Measurements from ENCODE around the gene LRTM2.

LRTM2 gene

GRCh38 chr12:1880876-1881275 lies 60.5 kb downstream of the LRTM2 start:
- Histone ChIP-seq H3K9me3 (no peaks in the 10 kb centered on the region), H3K27ac (no peak overlapping the region), H3K4me3 (ENCODE audit: low read depth in 1 of 2, low read length in 1 of 2) (no peak overlapping the region), H3K27me3 (peaks cover 4% of the 10 kb centered on the region), H3K36me3 (no peaks in the 10 kb centered on the region), H3K4me1 (ENCODE audit: control insufficient read depth in 1 of 2, insufficient read depth in 1 of 2, low read depth in 1 of 2, low read length in 1 of 2) (no peaks in the 10 kb centered on the region)
- TF ChIP-seq, protein P1, sequence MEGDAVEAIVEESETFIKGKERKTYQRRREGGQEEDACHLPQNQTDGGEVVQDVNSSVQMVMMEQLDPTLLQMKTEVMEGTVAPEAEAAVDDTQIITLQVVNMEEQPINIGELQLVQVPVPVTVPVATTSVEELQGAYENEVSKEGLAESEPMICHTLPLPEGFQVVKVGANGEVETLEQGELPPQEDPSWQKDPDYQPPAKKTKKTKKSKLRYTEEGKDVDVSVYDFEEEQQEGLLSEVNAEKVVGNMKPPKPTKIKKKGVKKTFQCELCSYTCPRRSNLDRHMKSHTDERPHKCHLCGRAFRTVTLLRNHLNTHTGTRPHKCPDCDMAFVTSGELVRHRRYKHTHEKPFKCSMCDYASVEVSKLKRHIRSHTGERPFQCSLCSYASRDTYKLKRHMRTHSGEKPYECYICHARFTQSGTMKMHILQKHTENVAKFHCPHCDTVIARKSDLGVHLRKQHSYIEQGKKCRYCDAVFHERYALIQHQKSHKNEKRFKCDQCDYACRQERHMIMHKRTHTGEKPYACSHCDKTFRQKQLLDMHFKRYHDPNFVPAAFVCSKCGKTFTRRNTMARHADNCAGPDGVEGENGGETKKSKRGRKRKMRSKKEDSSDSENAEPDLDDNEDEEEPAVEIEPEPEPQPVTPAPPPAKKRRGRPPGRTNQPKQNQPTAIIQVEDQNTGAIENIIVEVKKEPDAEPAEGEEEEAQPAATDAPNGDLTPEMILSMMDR (IDR thresholded peaks at IDR 0.05) = no peak

GRCh38 chr12:1881301-1881700 lies 60.9 kb downstream of the LRTM2 start:
- Histone ChIP-seq H3K36me3 (no peaks in the 10 kb centered on the region), H3K9me3 (no peaks in the 10 kb centered on the region), H3K27ac (no peak overlapping the region), H3K27me3 (peaks cover 4% of the 10 kb centered on the region), H3K4me1 (ENCODE audit: control insufficient read depth in 1 of 2, insufficient read depth in 1 of 2, low read depth in 1 of 2, low read length in 1 of 2) (no peaks in the 10 kb centered on the region), H3K4me3 (ENCODE audit: low read depth in 1 of 2, low read length in 1 of 2) (no peak overlapping the region)
- TF ChIP-seq, protein P1 (IDR thresholded peaks at IDR 0.05) = no peak

DNA sequence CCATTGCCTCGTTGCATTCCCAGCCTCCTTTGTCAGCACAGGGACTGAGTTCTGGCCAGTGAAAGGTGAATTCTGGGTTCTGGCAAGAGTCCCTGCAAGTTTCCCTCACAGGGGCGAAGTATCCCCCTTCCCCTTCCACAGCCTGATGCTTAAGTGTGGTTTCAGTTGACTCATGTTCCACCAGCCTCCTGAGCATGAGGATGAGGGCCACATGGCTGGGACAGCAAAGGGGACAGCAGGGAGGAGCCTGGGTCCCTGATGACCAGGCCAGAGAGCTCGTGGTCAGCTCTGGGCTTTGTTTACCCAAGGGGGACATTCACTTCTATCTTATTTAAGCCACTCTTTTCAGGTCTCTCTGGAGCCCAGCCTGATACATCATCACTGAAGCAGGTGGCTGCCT lies 61.6 kb downstream of the LRTM2 start:
- no peak overlapping the region for H3K4me3 ChIP-seq (ENCODE audit: low read depth in 1 of 2, low read length in 1 of 2)
- TF ChIP-seq, protein P1 (IDR thresholded peaks at IDR 0.05) = no peak
- peaks cover 4% of the 10 kb centered on the region for H3K27me3 ChIP-seq
- no peaks in the 10 kb centered on the region for H3K9me3 ChIP-seq
- H3K36me3 ChIP-seq = no peaks in the 10 kb centered on the region
- no peak overlapping the region for H3K27ac ChIP-seq
- no peaks in the 10 kb centered on the region for H3K4me1 ChIP-seq (ENCODE audit: control insufficient read depth in 1 of 2, insufficient read depth in 1 of 2, low read depth in 1 of 2, low read length in 1 of 2)

GRCh38 chr12:1882405-1882804 lies 62.0 kb downstream of the LRTM2 start:
- Histone ChIP-seq H3K4me1 (ENCODE audit: control insufficient read depth in 1 of 2, insufficient read depth in 1 of 2, low read depth in 1 of 2, low read length in 1 of 2) (no peaks in the 10 kb centered on the region), H3K27ac (no peak overlapping the region), H3K9me3 (no peaks in the 10 kb centered on the region), H3K4me3 (ENCODE audit: low read depth in 1 of 2, low read length in 1 of 2) (no peak overlapping the region), H3K27me3 (peaks cover 4% of the 10 kb centered on the region), H3K36me3 (no peaks in the 10 kb centered on the region)
- TF ChIP-seq, protein P1 (IDR thresholded peaks at IDR 0.05) = no peak

DNA sequence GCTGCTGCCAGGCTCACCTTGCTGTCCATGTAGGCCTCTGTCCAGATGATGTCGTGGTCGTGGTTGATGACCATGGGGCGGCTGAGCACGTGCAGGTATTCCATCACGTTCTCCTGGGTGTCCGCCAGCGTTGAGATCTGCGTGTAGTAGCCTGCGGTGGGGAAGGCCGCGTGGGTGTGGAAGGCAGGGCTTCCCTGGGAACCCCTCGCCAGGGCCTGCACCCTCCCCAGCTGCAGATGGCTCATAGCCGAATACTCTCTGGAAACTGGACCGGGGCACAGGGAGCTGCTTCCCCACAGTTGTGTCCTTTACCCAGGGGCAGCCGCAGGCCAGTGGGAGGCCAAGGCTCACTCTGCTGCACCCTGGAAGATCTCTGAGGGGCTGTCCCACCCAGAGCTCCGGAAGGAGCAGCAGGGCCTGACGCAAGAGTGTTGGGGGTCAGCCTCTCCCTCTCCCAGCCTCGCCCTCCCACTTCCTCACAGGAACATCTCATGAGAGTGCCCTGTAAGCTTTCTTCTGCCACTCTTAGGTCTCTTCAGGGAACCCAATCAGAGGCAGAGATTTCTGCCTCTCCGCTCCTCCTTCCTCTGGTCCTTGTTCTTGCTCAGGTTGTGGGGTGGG lies 62.6 kb downstream of the LRTM2 start:
- Histone ChIP-seq H3K4me3 (ENCODE audit: low read depth in 1 of 2, low read length in 1 of 2) (no peak overlapping the region), H3K27me3 (peaks cover 4% of the 10 kb centered on the region), H3K36me3 (no peaks in the 10 kb centered on the region), H3K27ac (no peak overlapping the region), H3K4me1 (ENCODE audit: control insufficient read depth in 1 of 2, insufficient read depth in 1 of 2, low read depth in 1 of 2, low read length in 1 of 2) (no peaks in the 10 kb centered on the region), H3K9me3 (no peaks in the 10 kb centered on the region)
- TF ChIP-seq, protein P1 (IDR thresholded peaks at IDR 0.05) = no peak
